IMR-90 (cell line): ENCODE data around the gene ANHX. TPM values are rescaled to one million over a fixed set of nuclear protein-coding genes. Genes with fewer than 3 reads are reported as not detected.

Experiments used
- ATAC-seq: fragments of 200-7000 bp; cut with Tn5 transposase; 2 replicates; pipeline ENCODE4 v1.9.1; 2020; ENCODE audit warnings: low read depth, mild to moderate bottlenecking, moderate library complexity
- BruUV-seq: library from RNA; stranded (reverse); fragments of 400-500 nt; replicated peaks from 2 replicates; lab custom pipeline; 2021; lab: Mats Ljungman, UMichigan
- CTCF ChIA-PET: fragments of 300-600 bp; formaldehyde crosslinking; extraction: SDS; loops from one replicate; lab custom pipeline; 2021; ENCODE audit warnings: antibody characterized with exemption; lab: Yijun Ruan, JAX
- POLR2A ChIA-PET: fragments of 300-600 bp; sonication (Branson Sonifier 250); formaldehyde crosslinking; loops from one replicate; lab custom pipeline; 2022; ENCODE audit warnings: antibody characterized with exemption; ENCODE audit not compliant: unreplicated experiment; lab: Charles Lee
- DNase-seq: peaks from one replicate; pipeline ENCODE4 v3.0.0; 2013
- H2AFZ ChIP-seq: replicated peaks from 2 replicates; pipeline ENCODE3; 2013; ENCODE audit warnings: low read length, mild to moderate bottlenecking; ENCODE audit not compliant: poor library complexity
- H2AK5ac ChIP-seq: 2 replicates; pipeline ENCODE4 v1.6.1; 2013; ENCODE audit warnings: low read depth, low read length, inconsistent platforms
- H2AK9ac ChIP-seq: replicated peaks from 2 replicates; pipeline ENCODE3; 2013; ENCODE audit warnings: mild to moderate bottlenecking, low read depth, low read length, moderate library complexity; ENCODE audit not compliant: poor library complexity
- H2BK120ac ChIP-seq: 2 replicates; pipeline ENCODE4 v1.6.1; 2013; ENCODE audit warnings: low read depth, low read length, inconsistent platforms
- H2BK15ac ChIP-seq: 3 replicates; pipeline ENCODE4 v1.6.1; 2013; ENCODE audit warnings: low read depth, low read length, inconsistent platforms
- H2BK20ac ChIP-seq: 2 replicates; pipeline ENCODE4 v1.6.1; 2013; ENCODE audit warnings: low read depth, mild to moderate bottlenecking, inconsistent platforms, low read length, moderate library complexity
- H2BK5ac ChIP-seq: 2 replicates; pipeline ENCODE4 v1.6.1; 2013; ENCODE audit warnings: mild to moderate bottlenecking, low read depth, low read length, inconsistent platforms; ENCODE audit not compliant: poor library complexity, severe bottlenecking
- H3K14ac ChIP-seq: replicated peaks from 2 replicates; pipeline ENCODE4 v1.6.1; 2013; ENCODE audit warnings: low read depth, low read length, inconsistent platforms
- H3K18ac ChIP-seq: 2 replicates; pipeline ENCODE4 v1.6.1; 2013; ENCODE audit warnings: low read depth, low read length, control low read depth
- H3K23ac ChIP-seq: 2 replicates; pipeline ENCODE4 v1.6.1; 2013; ENCODE audit warnings: low read depth, low read length, inconsistent platforms
- H3K27ac ChIP-seq: 2 replicates; pipeline ENCODE4 v1.5.1; 2013; ENCODE audit warnings: mild to moderate bottlenecking, control low read depth, low read length; ENCODE audit not compliant: insufficient read depth
- H3K27me3 ChIP-seq: 2 replicates; pipeline ENCODE4 v1.6.1; 2013; ENCODE audit warnings: low read length; ENCODE audit not compliant: control insufficient read depth, insufficient read depth
- H3K36me3 ChIP-seq: 2 replicates; pipeline ENCODE4 v1.6.1; 2013; ENCODE audit warnings: low read length, mixed read lengths; ENCODE audit not compliant: control insufficient read depth, insufficient read depth
- H3K4ac ChIP-seq: 2 replicates; pipeline ENCODE4 v1.6.1; 2013; ENCODE audit warnings: low read depth, low read length, inconsistent platforms
- H3K4me1 ChIP-seq: 2 replicates; pipeline ENCODE4 v1.6.1; 2013; ENCODE audit warnings: low read length, mixed read lengths; ENCODE audit not compliant: control insufficient read depth, insufficient read depth
- H3K4me2 ChIP-seq: 2 replicates; pipeline ENCODE4 v1.6.1; 2013; ENCODE audit warnings: low read depth, mild to moderate bottlenecking, control low read depth, low read length, moderate library complexity
- H3K4me3 ChIP-seq: 2 replicates; pipeline ENCODE4 v1.5.1; 2013; ENCODE audit warnings: low read depth, mild to moderate bottlenecking, control low read depth, low read length, moderate library complexity; ENCODE audit not compliant: insufficient read depth
- H3K56ac ChIP-seq: 2 replicates; pipeline ENCODE4 v1.6.1; 2013; ENCODE audit warnings: low read length, inconsistent platforms; ENCODE audit not compliant: insufficient read depth; ENCODE audit errors: extremely low read depth
- H3K79me1 ChIP-seq, 2 experiments: 2 replicates each; pipeline ENCODE4 v1.6.1; 2013; ENCODE audit warnings: low read length in 2 of 2, inconsistent platforms in 1 of 2, low read depth in 1 of 2
- H3K9ac ChIP-seq: 2 replicates; pipeline ENCODE4 v1.6.1; 2013; ENCODE audit warnings: low read depth, low read length, control low read depth
- H3K9me1 ChIP-seq: 2 replicates; pipeline ENCODE4 v1.6.1; 2013; ENCODE audit warnings: low read length, inconsistent platforms; ENCODE audit not compliant: insufficient read depth
- H3K9me3 ChIP-seq: 2 replicates; pipeline ENCODE4 v1.6.1; 2013; ENCODE audit warnings: low read length; ENCODE audit not compliant: control insufficient read depth, insufficient read depth
- H4K20me1 ChIP-seq: 2 replicates; pipeline ENCODE4 v1.6.1; 2013; ENCODE audit warnings: low read length, inconsistent platforms; ENCODE audit not compliant: insufficient read depth
- H4K5ac ChIP-seq: 2 replicates; pipeline ENCODE4 v1.6.1; 2013; ENCODE audit warnings: mild to moderate bottlenecking, low read depth, low read length, control low read depth
- H4K8ac ChIP-seq, 2 experiments: 2 replicates each; pipeline ENCODE4 v1.6.1; 2013; ENCODE audit warnings: low read depth in 2 of 2, low read length in 2 of 2, control low read depth in 1 of 2, inconsistent platforms in 1 of 2
- H4K91ac ChIP-seq: 2 replicates; pipeline ENCODE4 v1.6.1; 2013; ENCODE audit warnings: low read depth, low read length, inconsistent platforms; ENCODE audit not compliant: insufficient read depth
- BHLHE40 ChIP-seq: fragments of 150-350 bp; IDR thresholded peaks from 2 replicates; pipeline ENCODE4 v1.6.1; 2016; ENCODE audit warnings: mild to moderate bottlenecking, low read depth, low read length
- CEBPB ChIP-seq: IDR thresholded peaks from 2 replicates; pipeline ENCODE4 v1.6.1; 2012; ENCODE audit warnings: low read depth, low read length, improper control_type of control experiment
- CHD1 ChIP-seq: IDR thresholded peaks from 2 replicates; pipeline ENCODE4 v1.6.1; 2012; ENCODE audit warnings: low read depth, low read length, improper control_type of control experiment
- FOS ChIP-seq: fragments of 150-350 bp; IDR thresholded peaks from 2 replicates; pipeline ENCODE4 v1.6.1; 2016; ENCODE audit warnings: low read depth, low read length
- MAFK ChIP-seq: IDR thresholded peaks from 2 replicates; pipeline ENCODE4 v1.6.1; 2012; ENCODE audit warnings: low read depth, low read length, improper control_type of control experiment
- MAZ ChIP-seq: IDR thresholded peaks from 2 replicates; pipeline ENCODE4 v1.6.1; 2012; ENCODE audit warnings: low read depth, mild to moderate bottlenecking, low read length, improper control_type of control experiment, moderate library complexity, borderline replicate concordance
- MXI1 ChIP-seq: IDR thresholded peaks from 2 replicates; pipeline ENCODE4 v1.6.1; 2012; ENCODE audit warnings: low read depth, mild to moderate bottlenecking, low read length, moderate library complexity, borderline replicate concordance
- NFE2L2 ChIP-seq: fragments of 150-350 bp; IDR thresholded peaks from 2 replicates; pipeline ENCODE4 v1.6.1; 2016; ENCODE audit warnings: low read depth, mild to moderate bottlenecking, low read length
- POLR2A ChIP-seq: IDR thresholded peaks from 2 replicates; pipeline ENCODE4 v1.6.1; 2012; ENCODE audit warnings: mild to moderate bottlenecking, low read depth, low read length
- RAD21 ChIP-seq: IDR thresholded peaks from 2 replicates; pipeline ENCODE4 v1.6.1; 2012; ENCODE audit warnings: low read length, improper control_type of control experiment
- RCOR1 ChIP-seq: IDR thresholded peaks from 2 replicates; pipeline ENCODE4 v1.6.1; 2012; ENCODE audit warnings: mild to moderate bottlenecking, low read length, improper control_type of control experiment; ENCODE audit not compliant: insufficient replicate concordance
- RFX5 ChIP-seq: IDR thresholded peaks from 2 replicates; pipeline ENCODE4 v1.8.0; 2012; ENCODE audit warnings: low read depth, mild to moderate bottlenecking, low read length, moderate library complexity
- SMC3 ChIP-seq: fragments of 150-350 bp; IDR thresholded peaks from 2 replicates; pipeline ENCODE4 v1.6.1; 2016; ENCODE audit warnings: low read depth, mild to moderate bottlenecking, antibody characterized with exemption, low read length, moderate library complexity
- WGBS, 2 experiments: methylation state at CpG; one replicate each; pipeline versions ENCODE4 v1.1.5 to v1.1.7; 2013; ENCODE audit warnings: missing lambda C conversion rate in 2 of 2; ENCODE audit not compliant: insufficient read length in 1 of 2; ENCODE audit errors: extremely low coverage in 2 of 2; 5-methylcytosine and 5-hydroxymethylcytosine counted together
- dilution Hi-C: fragments of 300-500 bp; cut with HindIII; formaldehyde crosslinking; loops from one replicate; pipeline ENCODE4 v1.14.3; 2018; ENCODE audit warnings: low sequenced_read_pairs; ENCODE audit not compliant: unreplicated experiment
- in situ Hi-C: fragments of 300-500 bp; cut with MboI; formaldehyde crosslinking; loops from 3 replicates; pipeline ENCODE4 v1.14.3; 2019; ENCODE audit warnings: low sequenced_read_pairs, inconsistent platforms, mixed read lengths
- intact Hi-C: fragments of 100-400 bp; cut with micrococcal nuclease; formaldehyde crosslinking; loops from 2 replicates; pipeline ENCODE4 v1.10.0; 2022
- polyA plus RNA-seq, 3 experiments: library from polyadenylated mRNA; depleted of rRNA; stranded (reverse); fragments of >200 nt; gene quantifications; 2 replicates each; pipeline ENCODE4 v1.2.3, GENCODE V29; 2012; ENCODE audit warnings: low replicate concordance in 1 of 3
- total RNA-seq: library from RNA; depleted of rRNA; stranded (reverse); fragments of >200 nt; gene quantifications from 2 replicates; pipeline ENCODE4 v1.2.3, GENCODE V29; 2012
- TF ChIP-seq, protein P1 (sequence below): conservative IDR thresholded peaks from 2 replicates; pipeline ENCODE4 v1.5.1; 2012; ENCODE audit warnings: mild to moderate bottlenecking, low read depth, low read length, improper control_type of control experiment
- TF ChIP-seq, protein P2 (sequence below): fragments of 150-350 bp; IDR thresholded peaks from 2 replicates; pipeline ENCODE4 v1.6.1; 2016; ENCODE audit warnings: low read depth, mild to moderate bottlenecking, low read length, moderate library complexity, borderline replicate concordance
- TF ChIP-seq, protein P3 (sequence below): fragments of 150-350 bp; IDR thresholded peaks from 2 replicates; pipeline ENCODE4 v1.6.1; 2017; ENCODE audit warnings: mild to moderate bottlenecking, antibody characterized with exemption, low read length, low read depth

ANHX gene
- total and polyA plus RNA-seq, 2 of the 4 experiments (the other 2 are of a cell fraction), result not detected

DNA sequence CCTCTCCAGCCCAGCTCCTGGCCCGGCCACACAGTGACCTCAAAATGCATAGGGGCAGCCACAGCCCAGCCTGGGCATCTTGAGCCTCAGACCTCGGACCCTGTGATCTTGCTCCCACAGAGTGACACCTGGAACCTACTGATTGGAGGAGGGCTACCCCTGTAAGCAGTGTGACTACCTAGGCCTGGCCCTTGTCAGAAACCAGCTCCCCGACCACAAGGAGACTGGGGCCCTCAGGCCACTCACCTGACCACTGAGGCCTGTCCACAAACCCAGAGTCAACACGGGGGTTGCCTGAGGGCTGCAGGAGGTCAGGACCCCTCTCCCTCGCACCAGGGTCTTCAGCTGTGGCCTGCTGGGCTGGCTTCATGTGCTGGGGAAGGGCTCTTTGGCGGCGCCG, 9.0 kb downstream of the ANHX start:
- Histone ChIP-seq H3K27ac (no peak overlapping the region), H3K14ac (no peak overlapping the region), H2AK9ac (no peak overlapping the region), H3K79me1 (no peaks in the 10 kb centered on the region), H3K9ac (no peak overlapping the region), H3K4me1 (no peaks in the 10 kb centered on the region), H4K91ac (no peak overlapping the region), H3K9me3 (peaks cover 68% of the 10 kb centered on the region), H3K9me1 (no peaks in the 10 kb centered on the region), H3K36me3 (no peaks in the 10 kb centered on the region), H4K20me1 (no peaks in the 10 kb centered on the region), H3K23ac (no peak overlapping the region), H4K5ac (no peak overlapping the region), H3K4ac (no peak overlapping the region), H3K56ac (no peak overlapping the region), H2BK20ac (no peak overlapping the region), H3K4me2 (no peak overlapping the region), H4K8ac (no peak overlapping the region), H3K4me3 (no peak overlapping the region), H2BK120ac (no peak overlapping the region), H2AFZ (no peak overlapping the region), H3K27me3 (no peaks in the 10 kb centered on the region), H2BK15ac (no peak overlapping the region), H2AK5ac (no peak overlapping the region), H3K18ac (no peak overlapping the region), H2BK5ac (no peak overlapping the region)
- intact Hi-C loops, result no loop called here
- ATAC-seq, result no peak
- TF ChIP-seq MXI1 (no peak), RCOR1 (no peak), FOS (no peak), MAZ (no peak), SMC3 (no peak), NFE2L2 (no peak), BHLHE40 (no peak), CEBPB (no peak), MAFK (no peak), RAD21 (no peak), CHD1 (no peak), RFX5 (no peak), POLR2A (no peak)
- TF ChIP-seq, protein P1, sequence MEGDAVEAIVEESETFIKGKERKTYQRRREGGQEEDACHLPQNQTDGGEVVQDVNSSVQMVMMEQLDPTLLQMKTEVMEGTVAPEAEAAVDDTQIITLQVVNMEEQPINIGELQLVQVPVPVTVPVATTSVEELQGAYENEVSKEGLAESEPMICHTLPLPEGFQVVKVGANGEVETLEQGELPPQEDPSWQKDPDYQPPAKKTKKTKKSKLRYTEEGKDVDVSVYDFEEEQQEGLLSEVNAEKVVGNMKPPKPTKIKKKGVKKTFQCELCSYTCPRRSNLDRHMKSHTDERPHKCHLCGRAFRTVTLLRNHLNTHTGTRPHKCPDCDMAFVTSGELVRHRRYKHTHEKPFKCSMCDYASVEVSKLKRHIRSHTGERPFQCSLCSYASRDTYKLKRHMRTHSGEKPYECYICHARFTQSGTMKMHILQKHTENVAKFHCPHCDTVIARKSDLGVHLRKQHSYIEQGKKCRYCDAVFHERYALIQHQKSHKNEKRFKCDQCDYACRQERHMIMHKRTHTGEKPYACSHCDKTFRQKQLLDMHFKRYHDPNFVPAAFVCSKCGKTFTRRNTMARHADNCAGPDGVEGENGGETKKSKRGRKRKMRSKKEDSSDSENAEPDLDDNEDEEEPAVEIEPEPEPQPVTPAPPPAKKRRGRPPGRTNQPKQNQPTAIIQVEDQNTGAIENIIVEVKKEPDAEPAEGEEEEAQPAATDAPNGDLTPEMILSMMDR, result no peak
- TF ChIP-seq, protein P2, sequence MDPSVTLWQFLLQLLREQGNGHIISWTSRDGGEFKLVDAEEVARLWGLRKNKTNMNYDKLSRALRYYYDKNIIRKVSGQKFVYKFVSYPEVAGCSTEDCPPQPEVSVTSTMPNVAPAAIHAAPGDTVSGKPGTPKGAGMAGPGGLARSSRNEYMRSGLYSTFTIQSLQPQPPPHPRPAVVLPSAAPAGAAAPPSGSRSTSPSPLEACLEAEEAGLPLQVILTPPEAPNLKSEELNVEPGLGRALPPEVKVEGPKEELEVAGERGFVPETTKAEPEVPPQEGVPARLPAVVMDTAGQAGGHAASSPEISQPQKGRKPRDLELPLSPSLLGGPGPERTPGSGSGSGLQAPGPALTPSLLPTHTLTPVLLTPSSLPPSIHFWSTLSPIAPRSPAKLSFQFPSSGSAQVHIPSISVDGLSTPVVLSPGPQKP, result no peak
- TF ChIP-seq, protein P3, sequence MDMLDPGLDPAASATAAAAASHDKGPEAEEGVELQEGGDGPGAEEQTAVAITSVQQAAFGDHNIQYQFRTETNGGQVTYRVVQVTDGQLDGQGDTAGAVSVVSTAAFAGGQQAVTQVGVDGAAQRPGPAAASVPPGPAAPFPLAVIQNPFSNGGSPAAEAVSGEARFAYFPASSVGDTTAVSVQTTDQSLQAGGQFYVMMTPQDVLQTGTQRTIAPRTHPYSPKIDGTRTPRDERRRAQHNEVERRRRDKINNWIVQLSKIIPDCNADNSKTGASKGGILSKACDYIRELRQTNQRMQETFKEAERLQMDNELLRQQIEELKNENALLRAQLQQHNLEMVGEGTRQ, result no peak
- ChIA-PET CTCF (no interaction called here), POLR2A (no interaction called here)
- no peak for DNase-seq
- in situ Hi-C loops, result no loop called here
- BruUV-seq, result no TSS peak
- no CpG with 5 or more reads among the region's 8 CpGs for WGBS, 2 experiments
- dilution Hi-C loops, result no loop called here
